GM18873 (cell line): ENCODE measurements around the gene DHX34.
"Not testable (repeated sequence)": the region's sequence is repeated elsewhere in the genome, so short reads cannot be mapped to it uniquely, and the experiment has no call there.

Experiments
- ATAC-seq: cut with Tn5 transposase; IDR thresholded peaks from one replicate; pipeline ENCODE4 v1.9.1; 2021; ENCODE audit warnings: mild to moderate bottlenecking, moderate library complexity, moderate number of reproducible peaks; ENCODE audit not compliant: unreplicated experiment, low FRiP score

DHX34 gene

DNA sequence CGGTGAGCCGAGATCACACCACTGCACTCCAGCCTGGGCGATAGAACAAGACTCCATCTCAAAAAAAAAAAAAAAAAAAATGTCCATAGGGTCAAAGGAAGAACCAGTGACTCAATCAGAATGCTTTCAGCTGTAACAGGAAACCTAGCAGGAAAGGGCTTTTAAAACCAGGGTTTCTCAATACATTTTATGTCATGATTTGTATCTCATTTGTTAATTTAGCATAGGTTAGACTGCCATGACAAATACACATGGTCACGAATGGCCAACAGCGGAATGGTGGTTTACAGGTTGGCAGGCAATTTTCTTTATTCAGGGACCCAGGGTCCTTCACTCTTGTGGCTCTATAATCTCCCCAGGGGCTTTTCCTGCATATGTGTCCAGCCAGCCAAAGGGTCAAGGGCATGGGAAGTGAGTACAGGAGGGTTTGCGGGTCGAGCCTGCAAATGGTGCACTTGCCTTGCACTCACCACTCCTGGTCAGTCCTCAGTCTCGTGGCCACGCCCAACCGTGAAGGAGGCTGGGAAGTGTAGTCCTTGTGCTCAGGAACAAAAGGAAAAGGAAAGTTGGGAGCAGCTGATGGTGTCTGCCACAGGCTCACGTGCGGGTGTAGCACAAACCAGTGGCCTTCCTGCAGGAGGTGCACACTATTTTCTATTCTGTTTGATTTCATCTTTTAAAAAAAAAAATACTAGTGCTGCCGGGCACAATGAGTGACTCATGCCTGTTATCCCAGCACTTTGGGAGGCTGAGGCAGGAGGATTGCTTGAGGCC is 14.8 kb downstream of the DHX34 start:
- no peak for ATAC-seq

GRCh38 chr19:47365455-47365854 is 16.3 kb downstream of the DHX34 start:
- ATAC-seq: not testable (repeated sequence)

DNA sequence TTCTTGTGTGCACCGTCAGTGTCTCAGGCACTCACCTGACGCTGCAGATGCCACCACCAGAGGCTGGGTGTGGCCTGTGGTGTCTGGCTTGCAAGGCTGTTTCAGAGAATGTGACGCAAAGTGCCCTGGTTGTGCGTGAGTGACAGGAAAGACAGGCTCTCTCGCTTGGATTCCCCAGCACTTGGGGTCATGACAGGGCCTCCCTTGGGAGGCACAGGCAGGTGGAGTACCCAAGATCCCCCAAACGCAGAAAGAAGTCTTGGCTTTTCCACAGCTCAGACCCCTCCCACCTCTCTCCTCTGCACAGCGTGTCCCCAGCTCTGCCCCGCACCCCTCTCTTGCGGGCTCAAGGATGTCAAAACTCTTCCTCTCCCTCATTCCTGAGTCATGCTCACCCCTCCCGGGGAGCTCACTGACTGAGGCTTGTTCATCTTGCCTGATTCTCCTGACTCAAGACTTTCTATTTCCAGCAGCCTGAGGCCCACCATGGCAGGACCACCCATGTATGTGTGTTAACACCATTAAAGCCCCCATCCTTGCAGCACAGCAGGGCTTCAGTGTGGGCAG is 21.0 kb downstream of the DHX34 start:
- ATAC-seq: no peak

- no peak for ATAC-seq
These were observed 22.1 kb downstream of the DHX34 start for GRCh38 chr19:47371261-47371660.

DNA sequence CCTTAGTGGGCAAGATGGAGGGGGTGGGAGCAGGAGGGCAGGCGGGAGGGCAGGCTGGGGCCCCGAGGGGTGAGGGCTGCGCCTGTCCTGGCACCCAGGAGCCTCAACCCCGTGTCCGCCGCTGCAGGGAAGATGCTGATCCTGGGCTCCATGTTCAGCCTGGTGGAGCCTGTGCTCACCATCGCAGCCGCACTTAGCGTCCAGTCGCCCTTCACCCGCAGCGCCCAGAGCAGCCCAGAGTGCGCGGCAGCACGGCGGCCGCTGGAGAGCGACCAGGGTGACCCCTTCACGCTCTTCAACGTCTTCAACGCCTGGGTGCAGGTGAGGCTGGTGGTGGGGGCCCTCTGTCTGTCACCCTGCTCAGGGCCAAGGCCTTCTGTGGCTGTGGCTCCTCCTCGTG is 23.5 kb downstream of the DHX34 start:
- no peak for ATAC-seq

DNA sequence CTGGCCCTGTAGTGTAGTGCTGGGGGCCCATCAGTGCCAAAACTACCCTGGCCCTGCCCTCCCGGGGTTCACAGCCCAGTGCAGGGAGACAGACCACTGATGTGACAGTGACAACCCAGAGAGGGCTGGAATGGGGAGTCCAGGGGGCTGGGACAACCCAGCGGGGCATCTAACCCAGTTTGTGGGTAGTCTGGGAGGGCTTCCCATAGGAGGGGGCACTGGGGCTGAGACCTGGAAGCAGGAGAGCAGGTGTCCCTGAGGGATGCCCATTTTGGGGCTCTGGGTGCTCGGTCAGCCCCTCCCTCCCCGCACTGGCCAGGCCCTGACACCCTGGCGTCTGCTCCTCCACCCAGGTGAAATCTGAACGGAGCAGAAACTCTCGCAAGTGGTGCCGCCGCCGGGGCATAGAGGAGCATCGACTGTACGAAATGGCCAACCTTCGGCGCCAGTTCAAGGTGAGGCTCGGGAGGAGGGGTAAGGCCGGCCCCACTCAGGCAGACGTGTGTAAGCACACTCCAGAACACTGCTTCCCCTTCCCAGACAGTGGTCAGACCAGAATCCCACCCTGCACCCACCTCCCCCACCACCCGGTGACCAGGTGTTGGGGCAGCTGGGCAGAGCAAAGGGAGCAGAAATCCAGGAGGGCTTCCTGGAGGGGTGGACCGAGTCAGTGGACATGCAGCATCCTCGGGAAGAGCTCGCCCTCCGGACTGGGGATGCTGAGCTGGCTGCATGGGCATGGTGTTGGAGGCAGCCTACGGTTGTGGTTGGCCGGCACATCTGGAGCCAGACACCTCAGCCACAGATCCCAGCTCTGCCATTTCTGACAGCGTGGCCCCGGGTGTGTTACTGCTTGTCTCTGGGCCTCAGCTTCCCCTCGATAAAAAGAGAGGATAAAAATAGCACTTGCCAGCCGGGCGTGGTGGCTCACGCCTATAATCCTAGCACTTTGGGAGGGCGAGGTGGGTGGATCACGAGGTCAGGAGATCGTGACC is 24.4 kb downstream of the DHX34 start:
- no peak for ATAC-seq

- no peak for ATAC-seq
These were observed 26.0 kb downstream of the DHX34 start for GRCh38 chr19:47374876-47375693.

- ATAC-seq: no peak
These were observed 26.8 kb downstream of the DHX34 start for GRCh38 chr19:47375694-47376588.

DNA sequence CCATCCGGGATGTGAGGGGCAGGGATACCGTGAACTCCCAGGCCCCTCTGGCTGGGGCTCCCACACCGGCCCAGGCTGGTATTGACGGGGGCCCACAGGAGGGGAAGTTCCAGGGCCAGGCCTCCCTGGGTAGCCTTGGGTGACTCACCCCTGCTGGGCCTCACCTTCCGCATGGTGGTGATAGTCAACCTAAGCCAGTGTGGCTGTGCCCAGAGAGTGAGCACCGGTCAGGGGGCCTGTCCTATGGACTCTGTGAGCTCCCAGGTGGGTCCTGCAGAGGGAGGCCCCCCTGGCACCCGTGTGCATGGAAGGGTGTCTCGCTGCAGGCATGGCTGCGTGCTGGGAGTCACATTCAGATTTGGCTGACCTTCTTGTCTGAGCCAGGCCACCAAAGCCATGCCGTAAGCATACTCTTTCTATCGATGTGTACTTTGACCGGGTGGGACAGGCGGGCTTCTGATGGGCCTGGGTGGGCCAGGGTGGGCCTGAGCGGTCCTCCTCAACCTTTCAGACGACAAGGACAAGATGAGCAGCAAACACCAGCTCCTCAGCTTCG is 27.6 kb downstream of the DHX34 start:
- ATAC-seq: no peak

DNA sequence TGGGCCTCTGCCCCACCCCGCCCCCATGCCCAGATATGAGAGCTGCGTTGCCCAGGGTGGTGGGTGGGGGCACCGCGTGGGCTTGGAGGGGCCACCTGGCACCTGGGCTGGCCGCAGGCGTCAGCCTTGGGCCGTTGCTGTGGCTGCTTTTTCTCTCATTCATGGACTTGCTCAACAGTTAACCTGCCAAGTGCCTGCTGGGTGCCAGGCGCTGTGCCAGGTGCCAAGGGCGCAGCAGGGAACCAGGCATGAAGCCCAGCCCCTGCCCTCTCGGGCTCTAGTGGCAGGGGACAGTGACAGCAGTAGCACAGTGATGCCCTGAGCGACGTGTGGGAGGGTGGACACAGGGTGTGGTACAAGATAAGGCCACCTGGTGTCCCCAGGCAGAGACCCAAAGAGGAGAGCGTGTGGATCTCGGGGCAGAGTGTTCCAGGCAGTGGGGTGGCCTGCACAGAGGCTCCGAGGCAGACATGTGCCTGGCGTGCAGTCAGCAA is 28.1 kb downstream of the DHX34 start:
- no peak for ATAC-seq

- no peak for ATAC-seq
These were observed 28.7 kb downstream of the DHX34 start for GRCh38 chr19:47377801-47378200.

DNA sequence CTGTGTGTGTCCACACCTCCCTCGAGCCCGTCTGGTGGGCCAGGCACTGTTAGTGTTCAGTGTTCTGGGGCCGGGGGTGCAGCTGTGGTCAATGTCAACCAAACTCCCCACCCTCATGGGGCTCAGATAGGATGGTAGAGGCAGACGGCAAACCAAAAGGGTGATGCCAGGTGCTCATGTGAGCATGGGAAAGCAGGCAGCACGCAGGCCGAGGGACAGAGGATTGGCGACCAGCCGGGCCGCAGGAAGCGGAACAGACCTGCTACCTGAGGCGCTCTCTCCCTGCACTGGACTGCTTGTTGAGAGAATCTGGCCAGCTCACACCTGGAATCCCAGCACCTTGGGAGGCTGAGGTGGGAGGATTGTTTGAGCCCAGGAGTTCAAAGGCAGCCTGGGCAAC is 29.1 kb downstream of the DHX34 start:
- ATAC-seq: no peak

DNA sequence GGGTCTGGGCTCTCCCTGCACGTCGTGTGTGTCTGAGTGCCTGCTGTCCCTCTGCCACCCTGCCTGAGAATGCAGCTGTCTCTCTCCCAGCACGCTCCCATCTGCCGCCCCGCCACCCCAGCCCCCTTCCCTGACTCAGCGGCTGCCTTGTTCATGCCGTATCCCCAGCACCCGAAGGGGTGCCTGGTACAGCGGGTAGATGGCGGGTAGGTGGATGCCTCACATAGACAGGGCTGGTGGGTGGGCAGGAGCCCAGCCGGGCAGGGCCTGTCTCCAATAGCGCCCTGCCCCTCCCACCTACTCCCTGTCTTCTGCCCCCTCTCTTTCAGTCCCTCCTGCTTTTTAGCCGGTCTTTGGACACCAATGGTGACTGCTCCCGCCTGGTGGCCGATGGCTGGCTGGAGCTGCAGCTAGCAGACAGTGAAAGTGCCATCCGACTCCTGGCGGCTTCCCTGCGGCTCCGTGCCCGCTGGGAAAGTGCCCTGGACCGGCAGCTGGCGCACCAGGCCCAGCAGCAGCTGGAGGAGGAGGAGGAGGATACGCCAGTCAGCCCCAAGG is 30.3 kb downstream of the DHX34 start:
- no peak for ATAC-seq

GRCh38 chr19:47380559-47380958 is 31.4 kb downstream of the DHX34 start:
- no peak for ATAC-seq

GRCh38 chr19:47381121-47381520 is 32.0 kb downstream of the DHX34 start:
- no peak for ATAC-seq

DNA sequence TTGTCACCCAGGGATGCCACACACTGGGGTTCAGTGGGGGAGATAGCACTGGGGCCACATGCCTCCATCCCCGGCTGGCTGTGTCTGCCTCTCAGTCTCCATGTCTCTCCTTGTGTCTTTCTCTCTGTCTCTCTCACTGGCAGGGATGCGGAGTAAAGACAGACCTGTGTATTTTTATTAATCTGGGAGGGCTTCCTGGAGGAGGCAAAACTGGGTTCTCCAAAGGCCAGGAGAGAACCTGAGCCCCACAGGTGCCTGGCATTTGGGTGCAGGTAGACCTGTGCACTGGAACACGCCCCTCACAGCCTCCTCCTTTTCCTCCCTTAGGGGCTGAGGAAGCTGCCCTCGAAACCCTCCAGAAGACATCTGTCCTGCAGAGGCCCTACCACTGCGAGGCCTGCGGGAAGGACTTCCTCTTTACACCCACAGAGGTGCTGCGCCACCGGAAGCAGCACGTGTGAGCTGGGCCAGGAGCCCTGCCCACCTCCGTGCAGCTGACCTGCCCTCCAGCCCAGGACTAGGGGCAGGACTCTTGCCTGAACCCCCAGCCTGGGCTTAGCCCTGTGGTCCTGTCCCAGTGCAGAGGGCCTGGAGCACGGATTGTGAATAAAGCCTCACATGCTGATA is 32.7 kb downstream of the DHX34 start:
- ATAC-seq: no peak

GRCh38 chr19:47383890-47384289 is 34.8 kb downstream of the DHX34 start:
- not testable (repeated sequence) for ATAC-seq

DNA sequence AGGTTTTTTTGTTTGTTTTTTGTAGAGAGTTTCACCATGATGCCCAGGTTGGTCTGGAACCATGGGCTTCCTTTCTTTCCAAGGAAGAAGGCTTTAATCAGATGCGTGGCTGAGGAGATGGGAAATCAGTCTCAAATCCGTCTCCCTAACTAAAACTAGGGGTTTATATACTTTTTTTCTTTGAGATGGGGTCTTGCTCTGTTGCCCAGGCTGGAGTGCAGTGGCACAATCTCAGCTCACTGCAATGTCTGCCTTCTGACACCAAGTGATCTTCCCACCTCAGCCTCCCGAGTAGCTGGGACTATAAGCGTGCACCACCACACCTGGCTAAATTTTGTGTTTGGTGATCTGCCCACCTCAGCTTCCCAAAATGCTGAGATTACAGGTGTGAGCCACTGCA is 35.4 kb downstream of the DHX34 start:
- not testable (repeated sequence) for ATAC-seq
